AG09319 (cell line): ENCODE results near the gene CCL20.

Experiments
- DNase-seq: peaks from one replicate; pipeline ENCODE4 v3.0.0-alpha.2; 2010; ENCODE audit warnings: low read depth; ENCODE audit errors: extremely low read depth
- CTCF ChIP-seq: IDR thresholded peaks from 2 replicates; pipeline ENCODE4 v1.5.1; 2011; ENCODE audit warnings: low read depth, mild to moderate bottlenecking, inconsistent platforms, low read length, moderate library complexity

CCL20 gene

GRCh38 chr2:227853765-227854271 lies 40.2 kb downstream of the CCL20 start:
- DNase-seq: no peak
- no peak for TF ChIP-seq CTCF

DNA sequence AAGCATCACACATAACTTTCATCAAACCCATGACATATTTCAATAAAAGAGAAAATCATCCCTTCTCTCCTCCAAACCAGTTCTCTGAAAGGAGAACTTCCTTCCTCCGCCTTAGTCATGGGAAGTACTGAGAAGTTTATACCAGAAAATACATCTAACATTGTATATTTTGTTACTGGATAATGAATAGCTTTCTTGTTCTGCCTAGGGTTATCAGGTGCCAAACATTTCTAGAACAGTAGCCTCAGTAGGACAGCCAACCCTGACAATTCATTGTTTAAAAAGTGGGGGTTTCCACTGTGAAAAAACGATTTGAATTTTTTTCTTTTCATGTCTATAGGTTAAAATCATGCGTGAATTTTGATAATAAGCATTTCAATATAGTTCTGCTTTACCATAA lies 41.8 kb downstream of the CCL20 start:
- no peak for TF ChIP-seq CTCF
- no peak for DNase-seq

GRCh38 chr2:227856697-227857096 lies 43.1 kb downstream of the CCL20 start:
- no peak for TF ChIP-seq CTCF
- no peak for DNase-seq

- no peak for TF ChIP-seq CTCF
- no peak for DNase-seq
Observed at GRCh38 chr2:227860221-227860641, 46.6 kb downstream of the CCL20 start.

DNA sequence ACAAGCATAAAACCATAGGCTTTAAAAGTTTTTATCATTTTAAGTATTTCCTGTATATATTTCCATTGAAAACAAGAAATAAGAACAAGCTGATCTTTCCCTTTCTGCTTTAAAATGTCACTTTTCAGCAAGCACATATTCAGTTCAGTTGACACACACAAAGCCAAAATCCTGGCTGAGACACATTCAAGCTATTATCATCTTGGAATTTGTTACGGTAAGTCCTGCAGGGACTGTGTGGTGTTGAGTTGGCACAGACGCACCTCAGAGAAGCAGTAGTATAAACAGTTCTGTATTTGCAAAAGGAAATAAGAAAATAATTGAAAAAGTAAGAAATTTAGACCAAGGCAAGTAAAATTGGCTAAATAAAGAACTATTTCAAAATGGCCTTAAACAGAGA lies 47.4 kb downstream of the CCL20 start:
- no peak for DNase-seq
- TF ChIP-seq CTCF: no peak

GRCh38 chr2:227862227-227862740 lies 48.6 kb downstream of the CCL20 start:
- DNase-seq: no peak
- TF ChIP-seq CTCF: peak; percentile 43

DNA sequence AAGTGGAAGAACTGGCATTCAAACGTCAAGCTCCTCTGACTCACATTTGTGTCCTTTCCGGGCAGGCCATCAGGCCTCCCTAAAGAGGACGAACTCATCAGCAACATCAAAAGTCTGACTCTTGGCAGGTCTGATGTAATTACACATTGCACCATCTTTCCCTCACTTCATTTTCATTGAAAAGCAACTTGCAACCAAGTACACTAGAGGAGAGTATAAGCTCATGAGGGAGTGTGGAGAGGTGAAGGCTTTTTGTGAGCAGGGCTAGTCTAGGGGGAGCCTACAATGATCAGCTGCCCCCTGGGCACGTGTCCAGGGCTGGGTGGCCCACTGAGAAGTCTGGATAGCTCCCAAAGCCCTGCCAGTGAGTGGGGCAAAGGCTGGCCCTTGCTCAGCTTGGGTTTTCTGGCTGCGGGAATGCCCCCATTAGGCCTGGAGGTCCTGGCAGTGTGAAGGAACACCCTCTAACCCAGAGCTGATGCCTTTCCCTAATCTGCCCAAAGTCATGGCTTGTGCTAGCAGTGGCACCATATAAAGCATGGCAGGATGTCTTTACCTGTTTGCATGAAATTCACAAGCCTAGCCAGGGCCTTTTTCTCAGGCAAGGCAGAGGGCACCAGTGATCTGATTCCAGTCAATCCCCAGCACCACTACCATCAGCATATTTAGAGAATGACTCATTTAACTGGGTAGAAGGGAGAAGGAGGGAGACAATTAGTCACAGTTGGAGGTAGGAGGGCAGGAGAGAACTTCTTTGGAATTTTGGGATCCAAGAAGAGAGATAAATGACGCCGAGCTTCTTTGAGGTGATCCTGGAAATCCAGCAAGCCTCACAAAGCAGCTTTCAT lies 49.3 kb downstream of the CCL20 start:
- no peak for DNase-seq
- peak; percentile 3 for TF ChIP-seq CTCF
